HUES64 (cell line): Measurements from ENCODE around the gene CDKN1A.
"Not testable (repeated sequence)": the region's sequence is repeated elsewhere in the genome, so short reads cannot be mapped to it uniquely, and the experiment has no call there.

ENCODE experiments used
- H3K27ac ChIP-seq: 2 replicates; pipeline ENCODE4 v1.7.0; 2013; ENCODE audit warnings: low read depth, low read length, inconsistent platforms
- H3K27me3 ChIP-seq: 2 replicates; pipeline ENCODE4 v1.6.1; 2013; ENCODE audit warnings: mild to moderate bottlenecking, low read length; ENCODE audit not compliant: insufficient read depth
- H3K36me3 ChIP-seq: 2 replicates; pipeline ENCODE4 v1.6.1; 2013; ENCODE audit warnings: mild to moderate bottlenecking, low read length; ENCODE audit not compliant: insufficient read depth
- H3K4me1 ChIP-seq: 2 replicates; pipeline ENCODE4 v1.6.1; 2013; ENCODE audit warnings: mild to moderate bottlenecking, low read length, moderate library complexity; ENCODE audit not compliant: insufficient read depth
- H3K4me3 ChIP-seq: 2 replicates; pipeline ENCODE4 v1.5.1; 2013; ENCODE audit warnings: mild to moderate bottlenecking, low read length, moderate library complexity
- H3K9ac ChIP-seq: 2 replicates; pipeline ENCODE4 v1.6.1; 2013; ENCODE audit warnings: mild to moderate bottlenecking, low read depth, low read length
- H3K9me3 ChIP-seq: 2 replicates; pipeline ENCODE4 v1.6.1; 2013; ENCODE audit warnings: low read depth, low read length; ENCODE audit not compliant: insufficient read depth
- WGBS: fragments of 150-250, 120-280 bp; methylation state at CpG from one replicate; pipeline ENCODE4 v1.1.7; 2013; ENCODE audit warnings: missing lambda C conversion rate; 5-methylcytosine and 5-hydroxymethylcytosine counted together

CDKN1A gene

DNA sequence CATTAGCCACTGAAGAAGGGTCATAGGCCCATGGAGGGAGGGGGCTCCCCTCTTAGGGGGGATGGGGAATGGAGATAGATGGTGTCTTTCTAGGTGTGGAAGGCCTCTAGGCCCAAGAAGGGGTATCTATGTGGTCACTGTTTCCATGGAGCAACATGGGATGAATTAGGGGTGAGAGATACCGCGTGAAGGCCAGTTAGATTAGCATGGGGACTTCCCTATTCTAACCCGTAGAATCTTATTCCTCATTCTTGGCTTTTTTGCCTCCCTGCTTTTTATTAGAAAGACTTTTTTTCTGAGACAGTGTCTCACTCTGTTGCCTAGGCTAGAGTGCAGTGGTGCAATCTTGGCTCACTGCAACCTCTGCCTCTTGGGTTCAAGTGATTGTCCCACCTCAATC is 22.3 kb downstream of the CDKN1A start:
- Histone ChIP-seq H3K9ac (no peak overlapping the region), H3K4me1 (no peaks in the 10 kb centered on the region), H3K4me3 (no peak overlapping the region), H3K36me3 (no peaks in the 10 kb centered on the region), H3K27me3 (no peaks in the 10 kb centered on the region), H3K27ac (no peak overlapping the region), H3K9me3 (no peaks in the 10 kb centered on the region)
- 100% methylated on average over 3 of the region's 3 CpGs for WGBS

DNA sequence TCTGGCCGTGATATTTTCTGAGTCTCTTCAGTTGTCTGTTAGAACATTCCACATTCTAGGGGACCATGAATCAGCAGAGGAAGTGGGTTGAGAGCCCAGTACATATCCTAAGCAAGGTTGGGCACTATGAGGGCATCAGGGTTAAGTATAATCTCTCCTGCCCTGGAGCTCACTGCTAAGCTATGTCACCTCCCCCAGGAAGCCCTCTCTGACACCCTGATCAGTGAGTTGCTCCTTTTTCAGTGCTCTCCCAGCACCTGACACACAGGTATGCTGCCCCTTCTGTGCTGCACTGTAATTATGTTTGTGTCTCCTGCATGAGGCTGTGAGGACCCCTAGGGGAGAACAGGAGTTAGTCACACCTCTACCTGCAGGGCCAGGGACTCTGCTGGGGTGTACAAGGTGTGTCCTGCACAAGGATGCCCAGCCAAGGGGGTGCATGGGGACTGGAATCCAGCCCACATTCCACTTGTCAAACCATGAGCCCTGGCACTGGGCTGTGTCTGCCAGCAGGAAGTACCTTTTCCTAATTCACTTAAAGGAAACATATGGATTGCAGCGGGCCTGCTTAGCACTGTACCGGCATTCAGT is 23.0 kb downstream of the CDKN1A start:
- H3K36me3 ChIP-seq, result no peaks in the 10 kb centered on the region
- H3K4me3 ChIP-seq, result no peak overlapping the region
- 87% methylated on average over 3 of the region's 3 CpGs for WGBS

DNA sequence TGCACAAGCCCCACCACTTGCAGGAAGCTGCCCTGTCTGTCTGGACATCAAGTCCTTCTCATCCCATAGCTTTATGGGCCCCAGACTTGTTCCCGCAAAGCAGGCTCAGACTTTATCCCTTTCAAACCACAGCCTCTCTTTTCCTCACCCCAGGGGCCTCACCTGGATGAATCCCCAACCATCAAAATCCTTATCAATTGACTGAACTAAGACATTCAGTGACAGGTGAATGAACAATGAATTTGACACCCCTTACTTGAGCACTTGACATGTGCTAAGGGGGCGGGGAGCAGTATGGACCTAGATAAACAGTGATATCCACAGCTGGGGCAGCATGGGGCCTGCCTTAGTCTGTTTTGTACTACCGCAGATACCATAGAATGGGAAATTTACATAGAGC is 24.1 kb downstream of the CDKN1A start:
- Histone ChIP-seq H3K36me3 (no peaks in the 10 kb centered on the region), H3K9me3 (no peaks in the 10 kb centered on the region), H3K27me3 (no peaks in the 10 kb centered on the region), H3K27ac (no peak overlapping the region), H3K9ac (no peak overlapping the region), H3K4me1 (no peaks in the 10 kb centered on the region), H3K4me3 (no peak overlapping the region)
- 91% methylated on average over 3 of the region's 3 CpGs for WGBS

More for the DNA sequence above, 23.0 kb downstream of the CDKN1A start:
- Histone ChIP-seq H3K27me3 (no peaks in the 10 kb centered on the region), H3K4me1 (no peaks in the 10 kb centered on the region), H3K9ac (no peak overlapping the region), H3K27ac (no peak overlapping the region), H3K9me3 (no peaks in the 10 kb centered on the region)

DNA sequence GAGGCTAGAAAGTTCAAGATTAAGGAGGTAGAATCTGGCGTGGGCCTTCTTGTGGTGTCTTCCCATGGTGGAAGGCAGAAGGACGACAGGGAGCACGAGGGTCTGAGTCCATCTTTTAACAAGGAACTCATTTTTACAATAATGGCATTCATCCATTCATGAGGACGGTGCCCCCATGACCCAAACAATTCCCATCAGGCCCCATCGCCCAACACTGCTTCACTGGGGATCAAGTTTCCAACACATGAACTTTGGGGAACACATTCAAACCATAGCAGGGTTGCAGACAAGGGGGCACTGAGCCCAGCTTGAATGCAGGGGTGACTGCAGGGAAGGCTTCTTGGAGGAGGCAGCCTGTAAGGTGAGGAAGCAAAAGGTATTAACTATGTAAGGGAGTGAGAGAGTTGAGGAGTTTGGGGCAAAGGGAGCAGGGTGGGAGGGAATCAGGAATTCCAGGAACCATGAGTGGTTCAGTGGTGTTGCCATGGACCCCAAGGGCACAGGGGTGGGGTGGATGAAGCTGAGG is 24.6 kb downstream of the CDKN1A start:
- Histone ChIP-seq H3K27me3 (no peaks in the 10 kb centered on the region), H3K9me3 (no peaks in the 10 kb centered on the region), H3K27ac (no peak overlapping the region), H3K4me3 (no peak overlapping the region), H3K36me3 (no peaks in the 10 kb centered on the region), H3K4me1 (no peaks in the 10 kb centered on the region), H3K9ac (no peak overlapping the region)
- 88% methylated on average over 5 of the region's 5 CpGs for WGBS

DNA sequence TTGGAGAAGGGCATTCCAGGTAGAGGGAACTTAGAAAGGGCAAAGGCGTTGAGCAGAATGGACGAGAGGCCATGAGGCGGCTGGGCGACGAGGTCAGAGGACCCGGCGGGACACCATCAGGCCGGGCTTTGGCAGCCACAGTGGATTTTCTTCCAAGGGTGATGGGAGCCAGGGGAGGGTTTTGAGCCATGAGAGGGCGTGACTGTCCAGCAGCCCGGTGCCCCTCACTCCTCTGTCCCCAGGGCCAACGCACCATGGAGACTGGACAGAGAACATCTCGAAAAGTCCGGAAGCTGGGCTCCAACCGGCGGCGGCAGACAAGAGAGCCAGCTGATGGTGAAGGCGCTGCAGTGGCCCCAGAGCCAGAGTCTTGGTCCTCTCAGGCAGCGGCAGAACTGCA is 25.5 kb downstream of the CDKN1A start:
- Histone ChIP-seq H3K9me3 (no peaks in the 10 kb centered on the region), H3K27me3 (no peaks in the 10 kb centered on the region), H3K4me1 (no peaks in the 10 kb centered on the region), H3K27ac (no peak overlapping the region), H3K36me3 (no peaks in the 10 kb centered on the region), H3K9ac (no peak overlapping the region), H3K4me3 (no peak overlapping the region)
- WGBS, result 94% methylated on average over 18 of the region's 18 CpGs

DNA sequence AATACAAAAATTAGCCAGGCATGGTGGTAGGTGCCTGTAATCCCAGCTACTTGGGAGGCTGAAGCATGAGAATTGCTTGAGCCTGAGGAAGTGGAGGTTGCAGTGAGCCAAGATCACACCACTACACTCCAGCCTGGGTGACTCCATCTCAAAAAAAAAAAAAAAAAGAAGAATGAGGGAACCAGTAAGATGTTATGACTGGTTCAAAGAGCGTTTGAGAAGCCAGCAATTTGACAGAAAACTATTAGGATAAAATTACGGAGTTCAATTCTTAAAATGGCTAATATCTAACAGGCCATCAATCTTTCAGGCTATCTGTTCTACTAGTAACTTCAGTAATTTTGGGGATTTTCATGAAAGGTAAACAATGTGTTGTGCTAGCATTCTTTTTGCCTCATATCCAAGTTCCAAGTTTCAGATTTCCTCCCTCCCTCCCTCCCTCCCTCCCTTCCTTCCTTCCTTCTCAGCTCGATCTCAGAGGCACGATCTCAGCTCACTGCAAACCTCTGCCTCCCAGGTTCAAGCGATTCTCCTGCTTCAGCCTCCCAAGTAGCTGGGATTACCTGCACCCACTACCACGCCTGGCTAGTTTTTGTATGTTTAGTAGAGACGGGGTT is 26.6 kb downstream of the CDKN1A start:
- H3K27ac ChIP-seq, H3K4me3 ChIP-seq, H3K9ac ChIP-seq, H3K36me3 ChIP-seq, H3K27me3 ChIP-seq, H3K4me1 ChIP-seq, H3K9me3 ChIP-seq: not testable (repeated sequence)
- WGBS, result 76% methylated on average over 7 of the region's 7 CpGs

DNA sequence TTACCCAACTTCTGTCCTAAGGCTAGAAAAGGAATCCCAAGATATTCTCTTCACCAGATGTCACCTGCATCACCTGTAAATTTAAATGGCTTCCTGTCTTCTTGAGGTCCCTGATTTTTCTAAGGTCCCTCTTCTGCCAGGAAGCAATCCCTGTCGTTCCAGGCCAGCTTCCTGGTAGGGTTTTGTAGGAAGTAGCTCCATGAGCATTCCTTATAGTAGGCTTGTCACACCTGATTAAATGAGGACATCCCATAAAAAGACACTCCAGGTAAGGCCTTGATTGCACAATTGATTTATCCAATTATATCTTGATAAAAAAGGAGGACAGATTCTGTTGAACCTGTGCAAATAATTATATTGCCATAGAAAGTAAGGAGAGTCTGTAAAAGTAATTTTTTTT is 27.8 kb downstream of the CDKN1A start:
- no peak overlapping the region for H3K9ac ChIP-seq
- WGBS, result 91% methylated on average over 1 of the region's 1 CpG

DNA sequence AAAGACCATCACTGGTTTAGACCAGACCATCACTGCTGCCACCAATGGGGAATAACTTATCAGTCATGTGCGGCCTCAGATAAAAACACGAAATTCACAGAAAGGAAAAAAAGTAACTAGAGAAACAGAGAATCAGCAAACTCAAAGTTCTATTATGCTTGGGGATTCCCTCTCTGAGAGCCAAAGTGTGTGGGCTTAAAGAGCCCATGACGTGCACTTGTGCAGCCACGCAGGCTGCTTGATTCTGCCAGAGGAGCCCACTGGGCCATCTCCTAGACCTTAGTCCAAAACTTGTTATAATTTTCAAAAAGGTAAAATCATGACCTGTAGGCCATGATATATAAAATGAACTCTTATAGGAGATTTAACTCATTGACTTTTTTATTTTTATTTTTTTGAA is 34.3 kb downstream of the CDKN1A start:
- Histone ChIP-seq H3K4me1 (no peaks in the 10 kb centered on the region), H3K9me3 (no peaks in the 10 kb centered on the region), H3K36me3 (no peaks in the 10 kb centered on the region), H3K27me3 (no peaks in the 10 kb centered on the region), H3K9ac (no peak overlapping the region), H3K27ac (no peak overlapping the region), H3K4me3 (no peak overlapping the region)
- 91% methylated on average over 4 of the region's 4 CpGs for WGBS

More for the DNA sequence above, 27.8 kb downstream of the CDKN1A start:
- Histone ChIP-seq H3K4me3 (no peak overlapping the region), H3K9me3 (no peaks in the 10 kb centered on the region), H3K27ac (no peak overlapping the region), H3K36me3 (no peaks in the 10 kb centered on the region), H3K4me1 (no peaks in the 10 kb centered on the region), H3K27me3 (no peaks in the 10 kb centered on the region)

DNA sequence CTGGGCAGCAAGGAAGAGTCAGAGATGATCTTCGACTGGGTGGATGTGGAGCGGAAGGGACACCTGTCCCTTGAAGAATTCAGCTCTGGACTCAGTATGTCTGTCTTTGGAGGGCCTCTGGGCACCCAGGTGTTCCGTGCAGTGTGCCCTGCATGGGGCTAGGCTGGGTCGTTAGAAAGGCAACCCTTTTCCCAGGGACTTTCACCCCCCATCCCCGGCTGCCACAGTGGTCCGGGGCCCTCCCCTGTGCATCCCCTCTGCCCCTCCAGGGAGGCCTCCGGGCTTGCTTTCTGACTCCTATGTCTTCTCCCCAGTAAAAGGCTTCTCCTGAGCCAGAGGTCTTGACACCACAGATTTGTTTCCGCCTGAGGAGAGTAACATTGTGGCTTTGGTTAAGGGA is 35.3 kb downstream of the CDKN1A start:
- no peaks in the 10 kb centered on the region for H3K27me3 ChIP-seq
- H3K4me1 ChIP-seq, result no peaks in the 10 kb centered on the region
- WGBS, result 92% methylated on average over 8 of the region's 8 CpGs
- H3K9ac ChIP-seq, result no peak overlapping the region
- H3K4me3 ChIP-seq, result no peak overlapping the region
- no peak overlapping the region for H3K27ac ChIP-seq
- H3K9me3 ChIP-seq, result no peaks in the 10 kb centered on the region
- H3K36me3 ChIP-seq, result no peaks in the 10 kb centered on the region

DNA sequence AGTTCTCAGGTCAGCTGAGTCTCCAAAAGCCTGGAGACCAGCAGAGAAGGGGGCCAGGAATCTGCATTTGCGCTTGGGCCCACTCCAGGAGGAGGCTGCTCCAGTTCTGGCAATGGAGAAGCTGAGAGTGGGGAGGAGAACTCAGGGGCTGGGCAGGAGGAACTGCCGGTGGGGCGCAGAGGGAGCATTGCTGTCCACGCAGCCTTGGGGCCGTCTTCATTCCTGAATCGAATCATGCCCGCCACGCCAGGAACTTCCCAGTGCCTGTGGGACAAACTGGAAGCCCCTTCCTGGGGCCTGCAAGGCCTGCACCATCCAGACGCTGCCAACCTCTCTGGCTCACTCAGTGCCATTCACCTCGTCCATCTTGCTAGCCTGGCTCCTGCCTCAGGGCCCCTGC is 36.0 kb downstream of the CDKN1A start:
- Histone ChIP-seq H3K36me3 (no peaks in the 10 kb centered on the region), H3K27me3 (no peaks in the 10 kb centered on the region), H3K4me3 (no peak overlapping the region), H3K9ac (no peak overlapping the region), H3K9me3 (no peaks in the 10 kb centered on the region), H3K27ac (no peak overlapping the region), H3K4me1 (no peaks in the 10 kb centered on the region)
- WGBS, result 89% methylated on average over 10 of the region's 10 CpGs

DNA sequence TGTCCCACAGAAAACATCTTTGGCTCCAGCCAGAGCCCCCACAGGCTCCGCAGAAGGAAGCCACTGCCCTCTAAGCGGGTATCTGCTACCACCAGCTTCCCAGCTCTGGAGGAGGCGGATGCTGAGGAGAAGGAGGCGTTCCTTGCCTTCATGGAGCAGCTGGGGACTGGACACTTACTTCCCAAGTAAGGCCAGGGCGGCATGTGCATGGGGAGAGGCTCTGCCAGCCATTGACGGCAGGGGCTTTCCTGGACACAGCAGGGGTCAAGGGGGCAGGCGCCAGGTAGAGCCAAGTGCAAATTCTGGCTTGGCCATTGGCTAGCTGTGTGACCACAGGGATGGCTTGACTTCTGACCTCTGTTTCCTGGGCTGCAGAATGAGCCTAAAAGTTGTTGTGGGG is 37.0 kb downstream of the CDKN1A start:
- WGBS, result 70% methylated on average over 7 of the region's 7 CpGs
- Histone ChIP-seq H3K9ac (no peak overlapping the region), H3K4me1 (no peaks in the 10 kb centered on the region), H3K9me3 (no peaks in the 10 kb centered on the region), H3K36me3 (no peaks in the 10 kb centered on the region), H3K27me3 (no peaks in the 10 kb centered on the region), H3K4me3 (no peak overlapping the region), H3K27ac (no peak overlapping the region)
